ENCODE results near the gene WDR37.
A peak's percentile ranks its signal among the peaks of the same experiment; 100 is the strongest.
"Not testable (repeated sequence)": the region's sequence is repeated elsewhere in the genome, so short reads cannot be mapped to it uniquely, and the experiment has no call there.

WDR37 gene

GRCh38 chr10:1114719-1115606 is 58.8 kb downstream of the WDR37 start:
- Mint-ChIP-seq H3K27ac (no peak overlapping the region), H3K36me3 (ENCODE audit: low read depth) (peaks cover 63% of the 10 kb centered on the region), H3K4me3 (no peak overlapping the region), H3K9me3 (no peaks in the 10 kb centered on the region), H3K27me3 (ENCODE audit: low read depth) (no peaks in the 10 kb centered on the region), H3K4me1 (ENCODE audit: low read depth) (peaks cover 27% of the 10 kb centered on the region)

GRCh38 chr10:1115607-1115955 is 59.4 kb downstream of the WDR37 start:
- Mint-ChIP-seq H3K4me3 (no peak overlapping the region), H3K27ac (peak overlapping the region; percentile 15), H3K36me3 (ENCODE audit: low read depth) (peaks cover 59% of the 10 kb centered on the region), H3K27me3 (ENCODE audit: low read depth) (no peaks in the 10 kb centered on the region), H3K4me1 (ENCODE audit: low read depth) (peaks cover 21% of the 10 kb centered on the region), H3K9me3 (no peaks in the 10 kb centered on the region)

DNA sequence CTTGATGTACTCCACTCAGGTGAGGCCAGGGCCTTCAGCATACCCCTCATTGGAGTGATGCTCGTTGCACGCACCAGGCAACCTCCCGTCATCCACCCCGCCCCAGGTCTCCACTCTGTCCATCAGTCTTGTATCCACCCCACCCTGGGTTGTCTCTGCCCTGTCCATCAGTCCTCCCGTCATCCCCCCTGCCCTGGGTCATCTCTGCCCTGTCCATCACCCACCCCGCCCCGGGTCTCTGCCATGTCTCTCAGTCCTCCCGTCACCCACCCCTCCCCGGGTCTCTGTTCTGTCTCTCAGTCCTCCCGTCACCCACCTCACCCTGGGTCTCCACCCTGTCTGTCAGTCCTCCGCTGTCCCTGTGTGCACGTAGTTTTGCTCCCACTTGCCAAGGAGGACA is 59.9 kb downstream of the WDR37 start:
- Mint-ChIP-seq H3K27me3 (ENCODE audit: low read depth) (no peaks in the 10 kb centered on the region), H3K4me1 (ENCODE audit: low read depth) (peaks cover 17% of the 10 kb centered on the region), H3K27ac (peak overlapping the region; percentile 26), H3K4me3 (no peak overlapping the region), H3K9me3 (no peaks in the 10 kb centered on the region), H3K36me3 (ENCODE audit: low read depth) (peaks cover 57% of the 10 kb centered on the region)

- H3K27ac Mint-ChIP-seq, result no peak overlapping the region
These were observed 60.6 kb downstream of the WDR37 start for GRCh38 chr10:1116696-1117280.

GRCh38 chr10:1117651-1118050 is 61.5 kb downstream of the WDR37 start:
- Mint-ChIP-seq H3K4me1 (ENCODE audit: low read depth) (peaks cover 11% of the 10 kb centered on the region), H3K9me3 (no peaks in the 10 kb centered on the region), H3K27ac (peak overlapping the region; percentile 22), H3K27me3 (ENCODE audit: low read depth) (no peaks in the 10 kb centered on the region), H3K4me3 (no peak overlapping the region), H3K36me3 (ENCODE audit: low read depth) (peaks cover 52% of the 10 kb centered on the region)

More at GRCh38 chr10:1116696-1117280, 60.6 kb downstream of the WDR37 start:
- peaks cover 53% of the 10 kb centered on the region for H3K36me3 Mint-ChIP-seq (ENCODE audit: low read depth)
- peaks cover 12% of the 10 kb centered on the region for H3K4me1 Mint-ChIP-seq (ENCODE audit: low read depth)
- no peaks in the 10 kb centered on the region for H3K9me3 Mint-ChIP-seq
- no peaks in the 10 kb centered on the region for H3K27me3 Mint-ChIP-seq (ENCODE audit: low read depth)
- no peak overlapping the region for H3K4me3 Mint-ChIP-seq

GRCh38 chr10:1118318-1118717 is 62.1 kb downstream of the WDR37 start:
- not testable (repeated sequence) for H3K27ac Mint-ChIP-seq; H3K4me3 Mint-ChIP-seq; H3K27me3 Mint-ChIP-seq (ENCODE audit: low read depth); H3K9me3 Mint-ChIP-seq
- peaks cover 14% of the 10 kb centered on the region for H3K4me1 Mint-ChIP-seq (ENCODE audit: low read depth)
- peaks cover 53% of the 10 kb centered on the region for H3K36me3 Mint-ChIP-seq (ENCODE audit: low read depth)

- Mint-ChIP-seq H3K36me3 (ENCODE audit: low read depth) (peaks cover 56% of the 10 kb centered on the region), H3K4me1 (ENCODE audit: low read depth) (peaks cover 17% of the 10 kb centered on the region), H3K27me3 (ENCODE audit: low read depth) (no peaks in the 10 kb centered on the region), H3K27ac (no peak overlapping the region), H3K9me3 (no peaks in the 10 kb centered on the region), H3K4me3 (no peak overlapping the region)
These were observed 62.8 kb downstream of the WDR37 start for GRCh38 chr10:1119027-1119426.

DNA sequence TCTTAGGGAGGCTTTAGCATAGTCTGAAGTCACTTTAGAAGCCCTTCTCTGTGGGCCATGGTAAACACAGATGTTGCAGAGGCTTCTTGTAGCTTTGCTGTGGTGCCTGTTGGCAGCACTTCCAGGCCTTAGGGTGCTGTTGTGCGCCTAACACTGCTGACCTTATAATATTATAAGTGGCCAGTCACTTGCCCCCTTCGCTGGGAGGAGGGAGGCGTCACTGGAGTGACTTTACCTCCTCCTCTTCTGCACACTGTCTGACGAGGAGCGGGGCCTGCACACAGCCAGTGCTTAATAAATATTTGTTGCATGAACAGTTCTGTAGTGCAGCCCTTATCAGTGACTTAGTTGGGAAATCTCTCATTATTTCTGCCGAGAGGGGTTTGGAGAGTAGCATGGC is 63.3 kb downstream of the WDR37 start:
- no peak overlapping the region for H3K27ac Mint-ChIP-seq
- H3K9me3 Mint-ChIP-seq, result no peaks in the 10 kb centered on the region
- no peaks in the 10 kb centered on the region for H3K27me3 Mint-ChIP-seq (ENCODE audit: low read depth)
- H3K4me3 Mint-ChIP-seq, result no peak overlapping the region
- peaks cover 61% of the 10 kb centered on the region for H3K36me3 Mint-ChIP-seq (ENCODE audit: low read depth)
- peaks cover 17% of the 10 kb centered on the region for H3K4me1 Mint-ChIP-seq (ENCODE audit: low read depth)

GRCh38 chr10:1120306-1120705 is 64.1 kb downstream of the WDR37 start:
- H3K27ac Mint-ChIP-seq, result no peak overlapping the region
- H3K9me3 Mint-ChIP-seq, result no peaks in the 10 kb centered on the region
- peaks cover 16% of the 10 kb centered on the region for H3K4me1 Mint-ChIP-seq (ENCODE audit: low read depth)
- H3K36me3 Mint-ChIP-seq (ENCODE audit: low read depth), result peaks cover 60% of the 10 kb centered on the region
- H3K4me3 Mint-ChIP-seq, result no peak overlapping the region
- no peaks in the 10 kb centered on the region for H3K27me3 Mint-ChIP-seq (ENCODE audit: low read depth)

DNA sequence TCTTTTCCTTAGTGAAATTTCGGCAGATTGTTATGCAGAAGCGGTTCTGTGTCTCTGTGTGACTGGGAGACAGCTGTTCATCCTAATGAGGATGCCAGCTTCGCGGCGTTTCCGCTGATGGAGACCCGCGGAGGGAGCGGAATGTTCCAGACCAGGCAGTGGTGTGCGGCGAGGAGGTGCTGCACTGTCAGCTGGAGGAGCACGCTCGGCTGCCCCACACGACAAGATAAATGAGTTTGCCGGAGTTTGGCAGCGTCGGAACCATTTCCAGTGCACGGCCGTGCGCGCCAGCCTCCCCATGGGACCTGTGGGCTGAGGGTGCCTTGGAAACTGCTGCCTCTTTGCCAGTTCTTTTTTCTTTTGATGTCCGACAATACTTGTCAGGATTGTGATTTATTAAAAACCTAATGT is 64.6 kb downstream of the WDR37 start:
- H3K36me3 Mint-ChIP-seq (ENCODE audit: low read depth), result peaks cover 60% of the 10 kb centered on the region
- H3K9me3 Mint-ChIP-seq, result no peaks in the 10 kb centered on the region
- no peaks in the 10 kb centered on the region for H3K27me3 Mint-ChIP-seq (ENCODE audit: low read depth)
- no peak overlapping the region for H3K27ac Mint-ChIP-seq
- H3K4me1 Mint-ChIP-seq (ENCODE audit: low read depth), result peaks cover 16% of the 10 kb centered on the region
- H3K4me3 Mint-ChIP-seq, result no peak overlapping the region

DNA sequence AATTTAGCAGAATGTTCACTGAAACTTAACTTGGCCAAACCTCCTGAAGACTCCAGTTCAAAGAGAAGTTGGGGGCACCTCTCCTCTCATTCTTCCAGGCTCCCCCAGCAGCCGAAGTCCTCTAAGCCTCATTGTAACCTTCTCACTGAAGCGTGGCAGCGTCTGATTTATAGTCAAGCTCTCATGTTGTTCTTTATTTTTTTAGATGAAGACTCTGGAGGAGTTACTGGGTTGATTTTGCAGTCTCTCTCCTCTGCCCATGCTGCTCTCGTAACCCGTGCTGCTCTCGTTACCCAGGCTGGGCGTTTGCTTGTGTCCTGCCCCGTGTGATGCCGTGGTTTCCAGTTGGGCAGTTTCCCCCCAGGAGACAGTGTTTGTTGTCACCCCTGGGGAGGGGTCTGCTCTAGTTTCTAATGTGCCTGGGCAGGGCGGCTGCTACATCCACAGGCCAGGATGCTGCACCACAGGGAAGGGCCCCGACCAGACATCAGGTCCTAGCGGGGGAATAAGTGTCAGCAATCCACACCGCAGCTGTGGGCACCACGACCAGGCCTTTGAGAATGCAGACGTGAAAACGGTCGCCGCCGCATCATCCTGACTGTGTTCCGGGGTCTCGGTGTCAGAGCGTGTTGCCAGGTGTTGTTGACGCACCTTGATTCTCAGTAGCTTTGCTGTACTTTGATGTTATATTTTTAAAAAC is 65.2 kb downstream of the WDR37 start:
- H3K36me3 Mint-ChIP-seq (ENCODE audit: low read depth), result peaks cover 56% of the 10 kb centered on the region
- H3K27me3 Mint-ChIP-seq (ENCODE audit: low read depth), result no peaks in the 10 kb centered on the region
- H3K27ac Mint-ChIP-seq, result no peak overlapping the region
- H3K4me1 Mint-ChIP-seq (ENCODE audit: low read depth), result peaks cover 16% of the 10 kb centered on the region
- no peak overlapping the region for H3K4me3 Mint-ChIP-seq
- H3K9me3 Mint-ChIP-seq, result no peaks in the 10 kb centered on the region

- H3K4me3 Mint-ChIP-seq, result no peak overlapping the region
- peaks cover 51% of the 10 kb centered on the region for H3K36me3 Mint-ChIP-seq (ENCODE audit: low read depth)
- H3K4me1 Mint-ChIP-seq (ENCODE audit: low read depth), result peaks cover 11% of the 10 kb centered on the region
- H3K27ac Mint-ChIP-seq, result peak overlapping the region; percentile 31
- H3K9me3 Mint-ChIP-seq, result no peaks in the 10 kb centered on the region
- no peaks in the 10 kb centered on the region for H3K27me3 Mint-ChIP-seq (ENCODE audit: low read depth)
These were observed 66.2 kb downstream of the WDR37 start for GRCh38 chr10:1122349-1122748.

DNA sequence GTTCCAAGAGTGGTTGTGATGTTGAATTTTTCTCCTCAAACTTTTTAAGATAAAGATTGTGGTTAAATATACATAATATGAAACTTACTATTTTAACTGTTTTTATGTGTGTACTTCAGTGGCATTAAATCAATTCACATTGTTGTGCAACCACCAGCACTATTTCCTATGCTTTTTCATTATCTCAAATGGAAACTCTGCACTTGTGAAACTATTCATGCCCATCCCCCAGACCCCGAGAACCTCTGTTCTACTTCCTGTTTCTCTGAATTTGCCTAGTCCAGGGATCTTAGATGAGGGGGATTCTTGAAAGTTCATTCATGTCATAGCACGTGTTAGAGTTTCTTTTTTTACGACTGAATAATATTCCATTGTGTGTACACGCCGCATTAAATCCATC is 67.0 kb downstream of the WDR37 start:
- no peak overlapping the region for H3K27ac Mint-ChIP-seq
- no peaks in the 10 kb centered on the region for H3K27me3 Mint-ChIP-seq (ENCODE audit: low read depth)
- H3K4me3 Mint-ChIP-seq, result no peak overlapping the region
- no peaks in the 10 kb centered on the region for H3K9me3 Mint-ChIP-seq
- peaks cover 49% of the 10 kb centered on the region for H3K36me3 Mint-ChIP-seq (ENCODE audit: low read depth)
- peaks cover 9% of the 10 kb centered on the region for H3K4me1 Mint-ChIP-seq (ENCODE audit: low read depth)

DNA sequence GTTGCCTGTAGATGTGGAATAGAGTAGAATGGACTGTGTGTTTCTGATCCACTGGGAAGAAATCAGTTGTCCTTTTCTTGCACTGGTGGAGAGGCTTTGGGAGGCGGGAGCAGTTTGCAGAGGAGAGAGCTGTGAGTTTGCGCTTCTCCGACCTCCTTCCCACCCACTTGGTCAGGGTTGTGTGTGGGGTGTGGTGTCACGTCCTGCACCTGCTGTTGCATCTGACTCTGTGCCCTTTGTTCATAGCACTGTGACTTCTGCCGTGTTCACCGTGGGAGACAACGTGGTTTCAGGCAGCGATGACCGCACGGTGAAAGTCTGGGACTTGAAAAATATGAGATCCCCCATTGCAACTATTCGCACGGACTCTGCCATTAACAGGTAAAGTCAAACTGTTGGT is 67.8 kb downstream of the WDR37 start:
- Mint-ChIP-seq H3K27ac (no peak overlapping the region), H3K4me3 (no peak overlapping the region), H3K9me3 (no peaks in the 10 kb centered on the region), H3K4me1 (ENCODE audit: low read depth) (peaks cover 9% of the 10 kb centered on the region), H3K36me3 (ENCODE audit: low read depth) (peaks cover 47% of the 10 kb centered on the region), H3K27me3 (ENCODE audit: low read depth) (no peaks in the 10 kb centered on the region)

- no peak overlapping the region for H3K27ac Mint-ChIP-seq
- no peak overlapping the region for H3K4me3 Mint-ChIP-seq
- H3K36me3 Mint-ChIP-seq (ENCODE audit: low read depth), result peaks cover 53% of the 10 kb centered on the region
- H3K9me3 Mint-ChIP-seq, result no peaks in the 10 kb centered on the region
- H3K27me3 Mint-ChIP-seq (ENCODE audit: low read depth), result no peaks in the 10 kb centered on the region
- peaks cover 9% of the 10 kb centered on the region for H3K4me1 Mint-ChIP-seq (ENCODE audit: low read depth)
These were observed 68.6 kb downstream of the WDR37 start for GRCh38 chr10:1124796-1125195.
